H9 (cell line): Measurements from ENCODE around the gene CTSW. TPM values are rescaled to one million over a fixed set of nuclear protein-coding genes. Genes with fewer than 3 reads are reported as not detected.

Source experiments
- DNase-seq: peaks from one replicate; pipeline ENCODE4 v3.0.0-alpha.2; 2017
- H2AFZ ChIP-seq: one replicate; pipeline ENCODE4 v1.6.1; 2013; ENCODE audit warnings: mild to moderate bottlenecking, low read length, control low read depth, moderate library complexity
- H2AK5ac ChIP-seq: 2 replicates; pipeline ENCODE4 v1.6.1; 2013; ENCODE audit warnings: low read length, control low read depth, mixed read lengths; ENCODE audit not compliant: insufficient read length
- H2BK120ac ChIP-seq: one replicate; pipeline ENCODE4 v1.6.1; 2013; ENCODE audit warnings: low read depth, mild to moderate bottlenecking, low read length, control low read depth, inconsistent platforms; ENCODE audit not compliant: poor library complexity, severe bottlenecking
- H2BK12ac ChIP-seq: 2 replicates; pipeline ENCODE4 v1.6.1; 2013; ENCODE audit warnings: low read length, control low read depth, mixed read lengths, low read depth; ENCODE audit not compliant: insufficient read length
- H2BK15ac ChIP-seq: 2 replicates; pipeline ENCODE4 v1.6.1; 2013; ENCODE audit warnings: low read depth, low read length, control low read depth
- H2BK20ac ChIP-seq: one replicate; pipeline ENCODE4 v1.6.1; 2013; ENCODE audit warnings: low read depth, mild to moderate bottlenecking, low read length, control low read depth, inconsistent platforms; ENCODE audit not compliant: poor library complexity, severe bottlenecking
- H2BK5ac ChIP-seq: 2 replicates; pipeline ENCODE4 v1.6.1; 2013; ENCODE audit warnings: low read length, control low read depth, mixed read lengths; ENCODE audit not compliant: insufficient read length
- H3K14ac ChIP-seq: 2 replicates; pipeline ENCODE4 v1.6.1; 2013; ENCODE audit warnings: low read length, control low read depth; ENCODE audit not compliant: insufficient read depth
- H3K18ac ChIP-seq: 2 replicates; pipeline ENCODE4 v1.6.1; 2013; ENCODE audit warnings: low read depth, mild to moderate bottlenecking, mixed read lengths, low read length, control low read depth; ENCODE audit not compliant: insufficient read length
- H3K23ac ChIP-seq: 2 replicates; pipeline ENCODE4 v1.6.1; 2013; ENCODE audit warnings: low read length, control low read depth, mixed read lengths, low read depth; ENCODE audit not compliant: insufficient read length
- H3K23me2 ChIP-seq: 2 replicates; pipeline ENCODE4 v1.6.1; 2013; ENCODE audit warnings: low read depth, mild to moderate bottlenecking, mixed read lengths, low read length, control low read depth; ENCODE audit not compliant: insufficient read length, poor library complexity, severe bottlenecking
- H3K27ac ChIP-seq: 2 replicates; pipeline ENCODE4 v1.5.1; 2013; ENCODE audit warnings: low read length, control low read depth, mixed read lengths, low read depth; ENCODE audit not compliant: insufficient read length
- H3K27me3 ChIP-seq: 2 replicates; pipeline ENCODE4 v1.6.1; 2013; ENCODE audit warnings: low read length, control low read depth, inconsistent platforms; ENCODE audit not compliant: insufficient read depth
- H3K4ac ChIP-seq: 2 replicates; pipeline ENCODE4 v1.6.1; 2013; ENCODE audit warnings: low read depth, mild to moderate bottlenecking, control low read depth, inconsistent platforms, low read length, moderate library complexity
- H3K4me1 ChIP-seq: 2 replicates; pipeline ENCODE4 v1.6.1; 2013; ENCODE audit warnings: low read length, control low read depth, inconsistent platforms; ENCODE audit not compliant: insufficient read depth
- H3K4me2 ChIP-seq: 2 replicates; pipeline ENCODE4 v1.6.1; 2013; ENCODE audit warnings: low read length, control low read depth, mixed read lengths; ENCODE audit not compliant: insufficient read length, insufficient read depth
- H3K56ac ChIP-seq: 2 replicates; pipeline ENCODE4 v1.6.1; 2013; ENCODE audit warnings: low read depth, mild to moderate bottlenecking, mixed read lengths, low read length, control low read depth; ENCODE audit not compliant: insufficient read length
- H3K79me1 ChIP-seq: 2 replicates; pipeline ENCODE4 v1.6.1; 2013; ENCODE audit warnings: low read depth, mild to moderate bottlenecking, moderate library complexity, low read length, control low read depth, inconsistent platforms; ENCODE audit not compliant: insufficient read depth, poor library complexity, severe bottlenecking
- H3K79me2 ChIP-seq: 2 replicates; pipeline ENCODE4 v1.6.1; 2013; ENCODE audit warnings: low read length, control low read depth, inconsistent platforms; ENCODE audit not compliant: insufficient read depth
- H3K9ac ChIP-seq: 2 replicates; pipeline ENCODE4 v1.6.1; 2013; ENCODE audit warnings: low read length, control low read depth, mixed read lengths; ENCODE audit not compliant: insufficient read length; ENCODE audit errors: extremely low read depth
- H3K9me3 ChIP-seq: one replicate; pipeline ENCODE4 v1.6.1; 2013; ENCODE audit warnings: low read depth, low read length, inconsistent platforms; ENCODE audit not compliant: control insufficient read depth
- H3T11ph ChIP-seq: one replicate; pipeline ENCODE4 v1.6.1; 2013; ENCODE audit warnings: mild to moderate bottlenecking, low read length, control low read depth, inconsistent platforms
- H4K20me1 ChIP-seq: one replicate; pipeline ENCODE4 v1.6.1; 2013; ENCODE audit not compliant: control insufficient read depth, insufficient read length, insufficient read depth
- H4K5ac ChIP-seq: 2 replicates; pipeline ENCODE4 v1.6.1; 2013; ENCODE audit warnings: low read depth, mild to moderate bottlenecking, mixed read lengths, low read length, control low read depth; ENCODE audit not compliant: insufficient read length
- H4K8ac ChIP-seq: replicated peaks from 2 replicates; pipeline ENCODE4 v1.6.1; 2013; ENCODE audit warnings: low read length, control low read depth, mixed read lengths, low read depth; ENCODE audit not compliant: insufficient read length
- H4K91ac ChIP-seq: 2 replicates; pipeline ENCODE4 v1.6.1; 2013; ENCODE audit warnings: low read depth, mild to moderate bottlenecking, moderate library complexity, mixed read lengths, low read length, control low read depth; ENCODE audit not compliant: insufficient read length
- H3K27ac Mint-ChIP-seq, 3 experiments: 2 replicates in 2 of 3; 3 replicates in 1 of 3; pipeline ENCODE4 v1.8.0; 2020 to 2021; ENCODE audit warnings: mixed read lengths in 3 of 3, mild to moderate bottlenecking in 1 of 3, moderate library complexity in 1 of 3
- H3K27me3 Mint-ChIP-seq: 2 replicates; pipeline ENCODE4 v1.8.0; 2021; ENCODE audit warnings: low read depth, mild to moderate bottlenecking, moderate library complexity, mixed read lengths
- H3K36me3 Mint-ChIP-seq, 3 experiments: 2 replicates in 2 of 3; 3 replicates in 1 of 3; pipeline ENCODE4 v1.8.0; 2020 to 2021; ENCODE audit warnings: low read depth in 3 of 3, mixed read lengths in 3 of 3; ENCODE audit not compliant: insufficient read depth in 1 of 3
- H3K4me1 Mint-ChIP-seq, 2 experiments: 2 replicates each; pipeline ENCODE4 v1.8.0; 2020; ENCODE audit warnings: mixed read lengths in 2 of 2
- H3K4me3 Mint-ChIP-seq, 2 experiments: 2 replicates in 1 of 2; 3 replicates in 1 of 2; pipeline ENCODE4 v1.8.0; 2020 to 2021; ENCODE audit warnings: mild to moderate bottlenecking in 2 of 2, mixed read lengths in 2 of 2, moderate library complexity in 1 of 2
- H3K9me3 Mint-ChIP-seq, 2 experiments: 2 replicates in 1 of 2; 3 replicates in 1 of 2; pipeline ENCODE4 v1.8.0; 2020; ENCODE audit warnings: mild to moderate bottlenecking in 2 of 2, mixed read lengths in 2 of 2, moderate library complexity in 1 of 2
- CTCF ChIP-seq: fragments of 200-600 bp; sonication (generic); conservative IDR thresholded peaks from 3 replicates; pipeline ENCODE4 v1.8.0; 2021; ENCODE audit warnings: antibody characterized with exemption, mild to moderate bottlenecking
- WGBS: extraction: QIAGEN DNeasy Blood & Tissue Kit; methylation state at CpG from one replicate; pipeline ENCODE4 v1.1.7; 2013; ENCODE audit warnings: missing lambda C conversion rate, low lambda C conversion rate, mixed read lengths; ENCODE audit not compliant: insufficient read length; ENCODE audit errors: extremely low coverage; 5-methylcytosine and 5-hydroxymethylcytosine counted together
- total RNA-seq: library from RNA; stranded (reverse); gene quantifications from 2 replicates; pipeline ENCODE4 v1.2.1, GENCODE V29; 2021

The CTSW gene
- total RNA-seq, 1 experiment from 2014 or later, result not detected

GRCh38 chr11:65854852-65855837 is 24.5 kb upstream of the CTSW start:
- Histone ChIP-seq H3K18ac (no peak overlapping the region), H2BK20ac (no peak overlapping the region), H4K91ac (no peak overlapping the region), H2AK5ac (no peak overlapping the region), H2BK12ac (no peak overlapping the region), H3K23ac (no peak overlapping the region), H3K27me3 (no peaks in the 10 kb centered on the region), H3K14ac (no peak overlapping the region), H2BK5ac (no peak overlapping the region), H3K79me2 (peaks cover 14% of the 10 kb centered on the region; the same call in 1 of the 2 replicates), H4K20me1 (peaks cover 2% of the 10 kb centered on the region), H2BK120ac (no peak overlapping the region), H3K4ac (no peak overlapping the region), H4K5ac (no peak overlapping the region), H2AFZ (no peak overlapping the region), H3K23me2 (peaks cover 20% of the 10 kb centered on the region), H3K79me1 (peaks cover 3% of the 10 kb centered on the region), H3K9me3 (no peaks in the 10 kb centered on the region), H3K9ac (no peak overlapping the region), H3K27ac (no peak overlapping the region), H4K8ac (no peak overlapping the region), H3T11ph (no peak overlapping the region), H3K4me1 (no peaks in the 10 kb centered on the region), H3K4me2 (no peak overlapping the region), H2BK15ac (no peak overlapping the region), H3K56ac (no peak overlapping the region)
- Mint-ChIP-seq H3K27me3 (peaks cover 3% of the 10 kb centered on the region), H3K27ac (peak overlapping the region in 2 of 3 experiments; percentile 13 to 87; a peak in 3 of 7 replicates), H3K36me3 (peaks cover 47 to 58% (median 50%) of the 10 kb centered on the region in 3 experiments), H3K9me3 (peaks cover 3 to 9% of the 10 kb centered on the region in 2 experiments; a peak in 2 of 5 replicates), H3K4me3 (peak overlapping the region; percentile 86 to 89), H3K4me1 (peaks cover 25% of the 10 kb centered on the region in 2 experiments)
- no CpG with 5 or more reads among the region's 15 CpGs for WGBS
- peak; percentile 21 for DNase-seq
- no peak for TF ChIP-seq CTCF
